Stimulated activated memory B cell treated with anti-CD40 and anti-IgM and Interleukin-4, amounts not matched to agents 10 μg/mL and 1 μg/mL and 100 μg/mL, for 72 hours (primary cell): Measurements from ENCODE around the gene GLRA1.
"Not testable (repeated sequence)": the region's sequence is repeated elsewhere in the genome, so short reads cannot be mapped to it uniquely, and the experiment has no call there.

Experiments
- ATAC-seq: fragments of 150-1000 bp; cut with Tn5 transposase; 2 replicates; pipeline ENCODE4 v1.10.0; 2021
- H3K27ac Mint-ChIP-seq: one replicate; pipeline ENCODE4 v1.8.0; 2022; ENCODE audit warnings: mild to moderate bottlenecking, mixed read lengths
- H3K27me3 Mint-ChIP-seq: one replicate; pipeline ENCODE4 v1.8.0; 2022; ENCODE audit warnings: mixed read lengths
- H3K36me3 Mint-ChIP-seq: one replicate; pipeline ENCODE4 v1.8.0; 2022; ENCODE audit warnings: mixed read lengths
- H3K4me1 Mint-ChIP-seq: one replicate; pipeline ENCODE4 v1.8.0; 2022; ENCODE audit warnings: mixed read lengths
- H3K4me3 Mint-ChIP-seq: one replicate; pipeline ENCODE4 v1.8.0; 2022; ENCODE audit warnings: mild to moderate bottlenecking, moderate library complexity, mixed read lengths
- H3K9me3 Mint-ChIP-seq: one replicate; pipeline ENCODE4 v1.8.0; 2022; ENCODE audit warnings: mixed read lengths

GLRA1 gene

GRCh38 chr5:151902215-151902614 is 22.4 kb downstream of the GLRA1 start:
- H3K9me3 Mint-ChIP-seq, result peaks cover 8% of the 10 kb centered on the region
- peaks cover 9% of the 10 kb centered on the region for H3K36me3 Mint-ChIP-seq
- peaks cover 15% of the 10 kb centered on the region for H3K27me3 Mint-ChIP-seq
- peaks cover 22% of the 10 kb centered on the region for H3K4me1 Mint-ChIP-seq
- no peak overlapping the region for H3K4me3 Mint-ChIP-seq
- ATAC-seq, result no peak
- no peak overlapping the region for H3K27ac Mint-ChIP-seq

GRCh38 chr5:151901611-151902010 is 23.0 kb downstream of the GLRA1 start:
- Mint-ChIP-seq H3K9me3 (peaks cover 8% of the 10 kb centered on the region), H3K4me1 (peaks cover 22% of the 10 kb centered on the region)

GRCh38 chr5:151900891-151901290 is 23.8 kb downstream of the GLRA1 start:
- ATAC-seq, result no peak
- Mint-ChIP-seq H3K27ac (no peak overlapping the region), H3K9me3 (peaks cover 8% of the 10 kb centered on the region), H3K4me1 (peaks cover 22% of the 10 kb centered on the region), H3K36me3 (peaks cover 9% of the 10 kb centered on the region), H3K27me3 (peaks cover 15% of the 10 kb centered on the region), H3K4me3 (no peak overlapping the region)

More at GRCh38 chr5:151901611-151902010, 23.0 kb downstream of the GLRA1 start:
- ATAC-seq, result no peak
- no peak overlapping the region for H3K27ac Mint-ChIP-seq
- H3K36me3 Mint-ChIP-seq, result peaks cover 9% of the 10 kb centered on the region
- H3K4me3 Mint-ChIP-seq, result no peak overlapping the region
- H3K27me3 Mint-ChIP-seq, result peaks cover 15% of the 10 kb centered on the region

DNA sequence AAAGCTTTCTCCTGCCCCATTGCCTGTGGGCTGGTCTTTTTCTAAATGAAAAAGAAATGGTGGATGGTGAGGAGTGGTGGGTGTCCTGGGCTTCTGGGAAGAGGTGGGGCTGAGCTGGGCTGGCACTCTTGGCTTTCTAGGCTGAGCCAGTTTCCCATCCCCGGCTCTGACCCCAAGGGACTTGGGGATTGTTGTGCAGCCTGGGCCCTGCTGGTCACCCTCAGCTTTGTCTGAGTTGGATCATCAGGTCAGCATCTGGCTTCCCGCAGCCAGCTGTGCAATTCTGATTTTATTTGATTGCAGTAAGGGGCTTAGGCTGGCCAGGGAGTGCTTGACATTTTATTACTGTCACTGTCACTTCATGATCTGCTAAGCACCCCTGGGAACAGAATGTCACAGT is 25.3 kb downstream of the GLRA1 start:
- Mint-ChIP-seq H3K27me3 (peaks cover 15% of the 10 kb centered on the region), H3K4me3 (no peak overlapping the region), H3K4me1 (peaks cover 22% of the 10 kb centered on the region), H3K9me3 (peaks cover 8% of the 10 kb centered on the region), H3K27ac (no peak overlapping the region), H3K36me3 (peaks cover 9% of the 10 kb centered on the region)
- no peak for ATAC-seq

- ATAC-seq, result no peak
- no peak overlapping the region for H3K4me3 Mint-ChIP-seq
- peaks cover 10% of the 10 kb centered on the region for H3K4me1 Mint-ChIP-seq
- H3K9me3 Mint-ChIP-seq, result peaks cover 8% of the 10 kb centered on the region
- no peak overlapping the region for H3K27ac Mint-ChIP-seq
- peaks cover 9% of the 10 kb centered on the region for H3K36me3 Mint-ChIP-seq
- peaks cover 15% of the 10 kb centered on the region for H3K27me3 Mint-ChIP-seq
Observed at GRCh38 chr5:151897896-151898295, 26.8 kb downstream of the GLRA1 start.

- H3K4me3 Mint-ChIP-seq, result no peak overlapping the region
- no peak overlapping the region for H3K27ac Mint-ChIP-seq
- peaks cover 8% of the 10 kb centered on the region for H3K9me3 Mint-ChIP-seq
- no peak for ATAC-seq
- H3K27me3 Mint-ChIP-seq, result peaks cover 15% of the 10 kb centered on the region
- peaks cover 3% of the 10 kb centered on the region for H3K4me1 Mint-ChIP-seq
- H3K36me3 Mint-ChIP-seq, result peaks cover 9% of the 10 kb centered on the region
Observed at GRCh38 chr5:151897020-151897552, 27.6 kb downstream of the GLRA1 start.

- peaks cover 15% of the 10 kb centered on the region for H3K27me3 Mint-ChIP-seq
- peaks cover 9% of the 10 kb centered on the region for H3K36me3 Mint-ChIP-seq
- H3K27ac Mint-ChIP-seq, result no peak overlapping the region
- no peak overlapping the region for H3K4me3 Mint-ChIP-seq
- H3K9me3 Mint-ChIP-seq, result peaks cover 8% of the 10 kb centered on the region
- H3K4me1 Mint-ChIP-seq, result no peaks in the 10 kb centered on the region
- ATAC-seq, result no peak
Observed at GRCh38 chr5:151896031-151896691, 28.5 kb downstream of the GLRA1 start.

GRCh38 chr5:151895660-151896030 is 29.0 kb downstream of the GLRA1 start:
- ATAC-seq, result no peak
- H3K27me3 Mint-ChIP-seq, result peaks cover 15% of the 10 kb centered on the region
- H3K9me3 Mint-ChIP-seq, result peaks cover 8% of the 10 kb centered on the region
- no peak overlapping the region for H3K4me3 Mint-ChIP-seq
- H3K27ac Mint-ChIP-seq, result no peak overlapping the region
- peaks cover 9% of the 10 kb centered on the region for H3K36me3 Mint-ChIP-seq
- no peaks in the 10 kb centered on the region for H3K4me1 Mint-ChIP-seq

- H3K36me3 Mint-ChIP-seq, ATAC-seq, H3K9me3 Mint-ChIP-seq, H3K27ac Mint-ChIP-seq, H3K27me3 Mint-ChIP-seq, H3K4me1 Mint-ChIP-seq, H3K4me3 Mint-ChIP-seq: not testable (repeated sequence)
Observed at GRCh38 chr5:151893485-151893884, 31.2 kb downstream of the GLRA1 start.

- H3K4me3 Mint-ChIP-seq, result no peak overlapping the region
Observed at GRCh38 chr5:151892393-151892792, 32.3 kb downstream of the GLRA1 start.

GRCh38 chr5:151890299-151890698 is 34.4 kb downstream of the GLRA1 start:
- Mint-ChIP-seq H3K4me1 (no peaks in the 10 kb centered on the region), H3K27ac (no peak overlapping the region), H3K36me3 (no peaks in the 10 kb centered on the region), H3K9me3 (no peaks in the 10 kb centered on the region), H3K4me3 (no peak overlapping the region), H3K27me3 (no peaks in the 10 kb centered on the region)
- ATAC-seq, result no peak

More at GRCh38 chr5:151892393-151892792, 32.3 kb downstream of the GLRA1 start:
- H3K4me1 Mint-ChIP-seq, result no peaks in the 10 kb centered on the region
- no peaks in the 10 kb centered on the region for H3K36me3 Mint-ChIP-seq
- no peaks in the 10 kb centered on the region for H3K9me3 Mint-ChIP-seq
- H3K27ac Mint-ChIP-seq, result no peak overlapping the region
- ATAC-seq, result no peak
- H3K27me3 Mint-ChIP-seq, result no peaks in the 10 kb centered on the region

- no peak for ATAC-seq
- H3K27me3 Mint-ChIP-seq, result no peaks in the 10 kb centered on the region
- H3K4me1 Mint-ChIP-seq, result no peaks in the 10 kb centered on the region
- no peaks in the 10 kb centered on the region for H3K9me3 Mint-ChIP-seq
- H3K27ac Mint-ChIP-seq, result no peak overlapping the region
- no peaks in the 10 kb centered on the region for H3K36me3 Mint-ChIP-seq
- no peak overlapping the region for H3K4me3 Mint-ChIP-seq
Observed at GRCh38 chr5:151889614-151890013, 35.0 kb downstream of the GLRA1 start.

GRCh38 chr5:151886546-151887275 is 37.9 kb downstream of the GLRA1 start:
- no peak overlapping the region for H3K4me3 Mint-ChIP-seq
- no peaks in the 10 kb centered on the region for H3K4me1 Mint-ChIP-seq
- no peak overlapping the region for H3K27ac Mint-ChIP-seq
- no peaks in the 10 kb centered on the region for H3K27me3 Mint-ChIP-seq
- no peaks in the 10 kb centered on the region for H3K9me3 Mint-ChIP-seq
- H3K36me3 Mint-ChIP-seq, result no peaks in the 10 kb centered on the region
- ATAC-seq, result no peak

DNA sequence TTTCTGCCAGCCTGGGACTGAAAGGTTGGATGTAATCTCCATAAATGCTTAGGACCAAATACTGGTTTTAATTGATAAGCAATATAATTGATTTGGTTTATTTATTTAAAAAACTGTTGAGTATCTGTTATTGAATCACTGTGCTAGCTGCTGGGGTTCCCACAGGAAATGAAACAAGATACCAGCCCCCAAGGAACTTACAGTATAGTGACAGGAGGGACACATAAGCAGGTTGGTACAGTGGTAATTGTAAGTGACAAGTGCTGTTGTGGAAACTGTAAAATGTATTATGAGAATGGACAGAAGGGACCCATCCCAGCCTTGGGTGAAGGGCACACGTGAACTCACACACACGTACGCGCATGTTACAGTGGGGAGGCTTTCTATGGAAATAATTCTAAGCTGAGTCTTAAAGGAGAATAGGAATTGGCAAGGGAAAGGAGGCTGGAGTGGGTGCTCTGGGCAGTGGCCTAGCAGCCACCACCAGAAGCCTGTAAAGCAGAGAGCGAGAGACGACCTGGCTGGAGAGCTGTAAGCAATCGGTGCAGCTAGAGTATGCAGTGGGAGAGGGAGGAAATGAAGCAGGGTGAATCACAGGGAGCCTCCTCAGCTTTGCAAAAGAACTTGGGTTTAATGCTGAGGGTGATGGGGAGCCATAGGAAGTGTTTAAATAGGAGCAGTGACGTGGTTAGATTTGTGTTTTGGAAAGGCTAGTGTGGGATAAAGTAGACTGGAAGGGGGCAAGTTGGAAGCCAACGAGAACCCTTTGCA is 39.3 kb downstream of the GLRA1 start:
- H3K4me3 Mint-ChIP-seq, result no peak overlapping the region
- no peaks in the 10 kb centered on the region for H3K36me3 Mint-ChIP-seq
- no peaks in the 10 kb centered on the region for H3K4me1 Mint-ChIP-seq
- no peaks in the 10 kb centered on the region for H3K27me3 Mint-ChIP-seq
- ATAC-seq, result no peak
- no peaks in the 10 kb centered on the region for H3K9me3 Mint-ChIP-seq
- H3K27ac Mint-ChIP-seq, result no peak overlapping the region

DNA sequence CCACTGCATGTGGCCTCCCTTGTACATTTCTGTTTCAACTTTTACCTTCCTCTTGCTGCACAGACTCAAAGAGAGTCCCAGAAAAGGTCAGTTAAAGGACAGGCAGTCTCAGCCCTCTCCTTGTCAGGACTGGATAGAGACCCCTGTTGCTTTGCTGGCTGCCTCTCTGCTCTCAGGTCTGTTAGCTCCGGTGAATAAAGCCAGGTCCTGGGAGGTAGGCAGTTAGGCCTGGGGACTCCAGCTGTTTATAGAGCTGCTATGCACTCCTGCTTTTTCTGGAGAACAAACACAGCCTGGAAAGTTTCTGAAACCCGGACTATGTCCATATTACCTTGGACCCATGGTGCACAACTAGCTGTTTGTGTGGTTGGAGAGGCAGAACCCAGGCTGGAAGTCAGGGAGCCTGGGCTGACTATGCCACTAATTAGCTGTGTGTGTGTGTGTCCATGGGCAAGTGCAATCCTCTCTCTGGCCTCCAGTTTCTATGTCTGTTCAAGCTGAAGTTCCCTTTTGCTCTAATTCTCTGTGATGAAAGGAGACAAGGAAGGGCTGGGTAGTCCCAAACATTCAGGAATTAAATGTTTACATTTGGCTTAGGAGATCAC is 42.9 kb downstream of the GLRA1 start:
- no peak overlapping the region for H3K4me3 Mint-ChIP-seq
- no peak overlapping the region for H3K27ac Mint-ChIP-seq
- H3K4me1 Mint-ChIP-seq, result no peaks in the 10 kb centered on the region
- H3K27me3 Mint-ChIP-seq, result no peaks in the 10 kb centered on the region
- no peak for ATAC-seq
- H3K9me3 Mint-ChIP-seq, result peaks cover 9% of the 10 kb centered on the region
- H3K36me3 Mint-ChIP-seq, result peaks cover 4% of the 10 kb centered on the region
